ENCODE results near the gene EHBP1.
"Not testable (repeated sequence)": the region's sequence is repeated elsewhere in the genome, so short reads cannot be mapped to it uniquely, and the experiment has no call there.

Gene EHBP1

DNA sequence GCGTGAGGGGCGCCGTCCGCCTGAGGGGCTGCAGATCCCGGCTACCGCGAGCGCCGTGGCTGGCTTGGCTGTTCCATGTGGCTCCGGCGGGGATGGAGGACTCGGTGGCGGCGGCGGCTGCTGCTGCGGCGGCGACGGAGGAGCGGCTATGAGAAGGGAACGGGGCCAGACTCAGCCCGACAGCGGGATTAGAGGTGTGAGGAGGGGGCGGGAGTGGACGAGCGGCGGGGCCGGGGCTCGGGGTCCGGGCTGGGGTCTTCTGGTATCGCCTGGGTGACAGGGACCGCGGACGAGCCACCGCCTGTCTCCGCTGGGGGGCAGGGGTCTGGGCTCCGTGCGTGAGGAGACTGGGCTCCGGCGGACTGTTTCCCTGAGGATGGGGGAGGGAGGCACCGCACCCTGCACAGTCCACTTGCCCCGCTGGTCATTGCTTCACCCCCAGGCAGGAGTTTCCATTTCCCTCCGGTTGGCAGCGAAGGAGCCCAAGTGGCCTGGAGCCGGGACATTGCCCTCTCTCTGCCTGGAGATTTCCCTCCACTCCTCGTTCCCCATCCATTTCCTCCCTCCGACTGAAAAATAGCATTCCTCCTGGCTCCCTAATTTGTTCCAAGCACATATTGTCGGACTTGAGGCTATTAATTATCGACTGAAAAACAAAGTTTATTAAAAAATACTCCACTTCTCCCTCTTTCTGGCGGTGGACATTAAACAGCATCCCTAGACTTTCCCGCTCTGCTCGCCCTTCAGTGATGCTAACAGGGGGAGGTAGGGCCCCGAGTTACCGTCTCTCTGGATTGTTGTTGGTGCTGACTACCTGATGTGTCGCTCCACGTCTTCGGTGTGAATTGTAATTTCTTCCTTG lies 577 bp downstream of the EHBP1 start:
- peak; percentile 7 for DNase-seq

DNA sequence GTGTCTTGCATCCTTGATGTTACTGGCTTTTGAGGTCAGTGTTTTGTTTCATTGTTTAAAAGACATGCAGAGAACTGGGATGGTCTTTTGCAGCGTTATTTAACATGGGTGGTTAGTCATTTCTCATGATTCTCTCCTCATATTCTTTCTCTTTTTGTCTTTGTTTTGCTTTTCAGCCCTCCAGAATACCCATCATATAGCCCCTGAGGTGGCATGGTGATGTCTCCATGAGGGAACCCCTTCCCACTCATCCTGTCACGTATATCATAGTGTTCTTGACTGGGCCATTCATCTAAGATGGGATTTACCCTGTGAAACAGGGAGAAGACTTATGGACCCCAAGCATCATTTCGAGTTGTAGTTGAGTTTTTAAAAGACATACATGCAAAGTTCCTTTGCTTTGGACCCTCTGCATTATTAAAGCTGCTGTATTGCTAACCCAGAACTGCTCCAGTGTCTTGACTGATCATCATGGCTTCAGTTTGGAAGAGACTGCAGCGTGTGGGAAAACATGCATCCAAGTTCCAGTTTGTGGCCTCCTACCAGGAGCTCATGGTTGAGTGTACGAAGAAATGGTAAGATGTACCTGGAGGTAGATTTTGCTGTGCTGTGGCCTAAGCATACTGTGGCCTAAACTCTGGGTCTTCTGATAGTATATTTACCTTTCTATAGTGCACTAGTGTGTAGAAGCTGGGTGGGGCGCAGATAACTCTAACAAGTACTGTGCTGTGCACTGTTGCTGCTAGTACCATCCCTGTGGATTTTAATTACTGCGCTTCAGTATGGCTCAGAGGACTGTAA lies 1.4 kb downstream of the EHBP1 start:
- no peak for DNase-seq

- DNase-seq = no peak
Observed at GRCh38 chr2:62708751-62709150, 3.2 kb downstream of the EHBP1 start.

GRCh38 chr2:62711832-62712494 lies 6.5 kb downstream of the EHBP1 start:
- no peak for DNase-seq

DNA sequence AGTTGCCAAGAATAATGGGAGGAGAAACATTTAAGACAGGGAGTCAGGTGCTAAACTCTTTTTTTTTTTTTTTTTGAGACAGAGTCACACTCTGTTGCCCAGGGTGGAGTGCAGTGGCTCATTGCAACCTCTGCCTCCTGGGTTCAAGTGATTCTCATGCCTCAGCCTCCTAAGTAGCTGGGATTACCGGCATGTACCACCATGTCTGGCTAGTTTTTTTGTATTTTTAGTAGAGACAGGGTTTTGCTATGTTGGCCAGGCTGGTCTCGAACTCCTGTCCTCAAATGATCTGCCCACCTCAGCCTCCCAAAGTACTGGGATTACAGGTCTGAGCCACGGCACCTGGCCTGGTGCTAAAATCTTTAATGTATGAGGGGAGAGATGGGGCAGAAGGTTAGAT lies 7.7 kb downstream of the EHBP1 start:
- not testable (repeated sequence) for DNase-seq

DNA sequence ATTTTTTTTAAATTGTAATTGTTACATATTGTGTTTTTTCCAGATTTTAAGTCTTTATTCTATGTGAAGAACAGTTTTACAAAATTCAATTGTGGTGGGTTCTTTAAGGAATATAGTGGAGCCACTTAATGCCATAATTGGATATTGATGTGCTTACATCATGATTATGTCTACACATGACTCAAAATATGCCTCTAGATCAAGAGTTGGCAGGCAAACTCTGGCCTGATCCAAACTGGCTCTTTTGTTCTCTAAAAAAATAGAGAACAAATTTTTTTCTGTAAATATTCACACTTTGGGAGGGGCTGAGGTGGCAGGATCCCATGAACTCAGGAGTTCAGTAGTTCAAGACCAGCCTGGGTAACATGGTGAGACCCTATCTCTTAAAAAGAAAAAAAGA lies 8.3 kb downstream of the EHBP1 start:
- no peak for DNase-seq

DNA sequence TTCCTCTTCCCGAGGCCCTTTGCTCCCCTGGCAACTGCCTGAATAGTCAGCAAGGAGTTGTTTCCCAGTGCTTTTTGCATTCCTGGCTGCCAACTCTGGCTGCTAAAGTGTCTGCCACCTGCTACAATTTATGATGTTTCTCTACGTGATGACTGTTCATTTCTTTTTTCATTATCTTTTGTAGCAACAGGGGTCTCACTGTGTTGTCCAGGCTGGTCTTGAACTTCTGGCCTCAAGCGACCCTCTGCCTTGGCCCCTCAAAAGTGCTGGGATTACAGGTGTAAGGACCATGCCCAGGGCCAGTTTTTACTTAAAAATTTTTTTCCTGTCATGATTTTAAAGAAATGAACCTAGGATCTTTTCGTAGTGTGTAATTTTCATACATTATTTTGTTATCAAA lies 11.3 kb downstream of the EHBP1 start:
- DNase-seq = no peak

- no peak for DNase-seq
Observed at GRCh38 chr2:62717503-62718081, 12.1 kb downstream of the EHBP1 start.

DNA sequence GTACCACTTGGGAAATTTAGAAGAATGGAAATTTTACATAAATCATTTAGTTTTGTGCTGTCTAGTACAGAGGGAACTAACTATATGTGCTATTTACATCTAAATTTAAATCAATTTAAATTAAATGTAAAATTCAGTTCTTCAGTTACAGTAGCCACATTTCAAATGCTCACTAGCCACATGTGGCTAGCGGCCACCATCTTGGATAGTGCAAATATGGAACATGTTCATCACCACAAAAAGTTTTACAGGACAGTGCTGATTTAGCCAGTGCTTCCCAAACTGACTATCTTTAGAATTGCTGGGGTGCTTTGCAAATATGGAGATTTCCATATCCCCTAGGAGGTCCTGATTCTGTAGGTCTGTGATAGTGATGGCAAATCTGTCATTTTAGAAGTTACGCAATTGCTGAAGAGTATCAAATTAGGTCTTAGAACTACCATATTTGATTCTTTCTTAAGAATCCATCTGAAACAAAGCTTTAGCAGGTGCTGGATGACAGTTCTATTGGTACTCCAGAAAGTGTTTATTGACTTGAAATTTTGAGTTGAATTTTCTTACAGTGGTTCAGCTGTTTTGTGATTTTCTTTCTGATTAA lies 12.8 kb downstream of the EHBP1 start:
- no peak for DNase-seq

GRCh38 chr2:62719757-62720156 lies 14.2 kb downstream of the EHBP1 start:
- no peak for DNase-seq

GRCh38 chr2:62722679-62723078 lies 17.2 kb downstream of the EHBP1 start:
- no peak for DNase-seq

DNA sequence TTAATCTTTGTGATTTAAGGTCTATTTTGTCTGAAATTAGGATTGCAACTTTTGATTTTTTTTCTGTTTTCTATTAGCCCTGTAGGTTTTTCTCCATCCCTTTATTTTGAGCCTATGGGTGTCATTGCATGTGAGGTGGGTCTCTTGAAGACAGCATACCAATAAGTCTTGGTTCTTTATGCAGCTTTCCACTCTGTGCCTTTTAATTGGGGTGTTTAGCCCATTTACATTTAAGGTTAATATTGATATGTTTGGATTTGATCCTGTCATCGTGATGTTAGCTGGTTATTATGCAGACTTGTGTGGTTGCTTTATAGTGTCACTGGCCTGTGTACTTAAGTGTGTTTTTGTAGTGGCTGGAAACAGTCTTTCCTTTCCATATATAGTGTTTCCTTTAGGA lies 17.7 kb downstream of the EHBP1 start:
- no peak for DNase-seq

DNA sequence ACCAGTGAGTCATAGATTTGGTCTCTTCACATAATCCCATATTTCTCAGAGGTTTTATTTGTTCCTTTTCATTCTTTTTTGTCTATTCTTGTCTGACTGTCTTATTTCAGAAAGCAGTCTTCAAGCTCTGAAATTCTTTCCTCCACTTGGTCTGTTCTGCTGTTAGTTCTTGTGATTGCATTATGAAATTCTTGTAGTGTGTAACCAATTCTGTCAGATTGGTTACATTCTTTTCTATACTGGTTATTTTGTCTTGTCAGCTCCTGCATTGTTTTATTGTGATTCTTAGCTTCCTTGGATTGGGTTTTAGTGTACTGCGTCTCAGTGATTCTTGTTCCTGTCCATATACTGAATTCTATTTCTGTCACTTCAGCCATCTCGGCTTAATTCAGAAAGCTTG lies 18.6 kb downstream of the EHBP1 start:
- no peak for DNase-seq

DNA sequence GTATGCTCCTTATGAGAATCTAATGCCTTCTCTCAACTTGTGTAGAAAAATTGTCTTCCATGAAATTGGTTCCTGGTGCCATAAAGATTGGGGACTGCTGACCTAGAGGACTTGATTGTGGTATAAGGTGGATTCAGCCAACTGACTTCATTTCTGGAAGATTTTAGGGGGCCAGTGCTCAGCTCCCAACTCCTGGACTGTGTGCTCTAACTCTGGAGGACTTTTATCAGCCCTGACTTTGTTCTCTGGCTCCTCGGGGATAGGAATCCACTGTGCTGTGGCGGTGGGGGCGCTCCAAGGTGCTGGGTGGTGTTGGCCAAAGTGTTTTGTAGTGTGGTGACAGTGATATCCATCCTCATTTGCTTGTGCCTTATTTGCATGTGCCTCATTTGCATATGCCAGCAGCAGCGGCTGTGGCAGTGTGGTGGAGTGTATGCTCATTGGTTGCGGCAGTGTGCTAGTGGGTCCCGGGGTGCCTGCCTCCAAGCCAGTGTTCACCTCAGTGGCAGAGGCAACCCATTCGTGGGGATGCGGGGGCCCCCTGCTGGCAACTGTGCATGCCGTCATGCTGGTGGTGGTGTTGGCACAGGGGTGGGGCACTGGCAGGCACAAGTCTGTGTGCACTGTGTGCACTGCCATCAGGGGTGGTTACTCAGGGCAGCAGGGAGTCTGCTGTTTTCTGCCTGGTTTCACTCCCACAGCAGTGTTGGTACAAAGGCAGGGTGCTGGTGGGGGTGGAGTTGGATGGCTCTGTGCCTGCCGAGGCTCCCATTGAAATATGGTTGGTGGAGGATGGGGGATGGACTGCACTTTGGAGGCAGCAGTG lies 19.6 kb downstream of the EHBP1 start:
- no peak for DNase-seq

- no peak for DNase-seq
Observed at GRCh38 chr2:62725712-62726055, 20.2 kb downstream of the EHBP1 start.

DNA sequence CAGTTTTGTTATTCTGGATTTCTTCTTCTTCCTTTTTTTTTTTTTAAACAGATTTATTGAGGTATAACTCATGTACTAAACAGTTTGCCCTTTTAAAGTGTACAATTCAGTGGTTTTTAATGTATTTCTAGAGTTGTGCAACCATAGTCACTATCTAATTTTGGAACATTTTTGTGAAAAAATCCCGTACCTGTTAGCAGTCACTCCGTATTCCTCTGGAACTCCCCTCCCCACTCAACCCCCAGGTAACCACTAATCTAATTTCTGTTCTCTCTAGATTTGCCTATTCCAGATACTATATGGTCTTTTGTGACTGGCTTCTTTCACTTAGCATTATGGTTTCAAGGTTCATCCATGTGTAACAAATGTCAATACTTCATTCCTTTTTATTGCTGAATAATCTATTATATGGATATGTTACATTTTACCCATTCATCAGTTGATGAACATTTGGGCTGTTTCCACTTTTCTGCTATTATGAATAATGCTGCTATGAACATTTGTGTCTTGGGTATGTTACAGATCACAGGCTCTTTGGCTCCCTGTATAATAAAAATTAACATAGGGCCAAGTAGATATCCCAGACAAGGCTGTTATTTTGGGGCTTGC lies 21.9 kb downstream of the EHBP1 start:
- no peak for DNase-seq

- no peak for DNase-seq
Observed at GRCh38 chr2:62727876-62728566, 22.5 kb downstream of the EHBP1 start.

GRCh38 chr2:62731275-62731674 lies 25.8 kb downstream of the EHBP1 start:
- no peak for DNase-seq

GRCh38 chr2:62732262-62732777 lies 26.8 kb downstream of the EHBP1 start:
- DNase-seq = no peak

GRCh38 chr2:62733546-62733945 lies 28.0 kb downstream of the EHBP1 start:
- DNase-seq = no peak

Measured in MV-4-11 (cell line).